Hematopoietic multipotent progenitor cell (in vitro differentiated cells): ENCODE data around the gene ANLN. TPM values are rescaled to one million over a fixed set of nuclear protein-coding genes. Genes with fewer than 3 reads are reported as not detected.
A peak's percentile ranks its signal among the peaks of the same experiment; 100 is the strongest.
"Not testable (repeated sequence)": the region's sequence is repeated elsewhere in the genome, so short reads cannot be mapped to it uniquely, and the experiment has no call there.

ENCODE experiments used
- DNase-seq, 3 donors: peaks; one replicate each; pipeline ENCODE4 v3.0.0-alpha.2; 2011 to 2015; ENCODE audit warnings: low read depth in 2 of 3, low spot score in 2 of 3
- total RNA-seq: library from RNA; depleted of rRNA; stranded (reverse); fragments of >200 nt; gene quantifications from one replicate; pipeline ENCODE4 v1.2.3, GENCODE V29; 2012

The ANLN gene
- total RNA-seq, 1 donor, result 4.3 TPM

DNA sequence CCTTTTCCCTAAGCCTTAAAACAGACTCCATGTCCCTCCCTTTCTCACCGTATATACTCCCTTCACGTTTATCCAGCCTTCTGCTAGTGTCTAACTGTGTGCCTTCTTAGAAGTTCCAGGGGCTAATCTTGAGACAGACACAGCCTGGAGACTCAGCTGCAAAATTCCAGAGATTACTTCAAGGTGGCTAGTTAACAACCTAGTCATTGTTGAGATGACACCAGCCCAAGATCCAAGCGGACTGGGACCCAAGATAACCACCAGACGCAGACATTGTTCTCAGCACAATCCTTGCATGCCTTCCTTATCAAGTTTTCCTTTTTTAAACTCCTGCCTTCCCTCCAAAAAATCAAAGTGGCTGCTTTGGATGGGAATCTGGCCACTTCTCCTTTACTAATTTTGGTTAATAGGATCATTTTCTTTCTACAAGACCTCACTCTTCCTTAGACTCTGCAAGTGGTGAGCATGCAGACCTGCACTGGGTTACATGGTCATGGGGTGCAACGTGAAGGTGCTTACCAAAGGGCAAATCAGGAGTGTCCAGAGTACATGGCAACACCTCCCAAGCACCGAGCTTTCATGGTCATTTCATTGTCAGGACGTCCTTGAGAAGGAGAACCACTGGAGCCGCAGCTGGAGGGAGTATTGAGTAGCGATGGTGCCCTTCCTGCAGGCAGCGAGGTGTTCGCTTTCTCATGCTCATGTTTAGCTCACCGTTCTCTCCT is 69.7 kb downstream of the ANLN start:
- DNase-seq, result no peak

DNA sequence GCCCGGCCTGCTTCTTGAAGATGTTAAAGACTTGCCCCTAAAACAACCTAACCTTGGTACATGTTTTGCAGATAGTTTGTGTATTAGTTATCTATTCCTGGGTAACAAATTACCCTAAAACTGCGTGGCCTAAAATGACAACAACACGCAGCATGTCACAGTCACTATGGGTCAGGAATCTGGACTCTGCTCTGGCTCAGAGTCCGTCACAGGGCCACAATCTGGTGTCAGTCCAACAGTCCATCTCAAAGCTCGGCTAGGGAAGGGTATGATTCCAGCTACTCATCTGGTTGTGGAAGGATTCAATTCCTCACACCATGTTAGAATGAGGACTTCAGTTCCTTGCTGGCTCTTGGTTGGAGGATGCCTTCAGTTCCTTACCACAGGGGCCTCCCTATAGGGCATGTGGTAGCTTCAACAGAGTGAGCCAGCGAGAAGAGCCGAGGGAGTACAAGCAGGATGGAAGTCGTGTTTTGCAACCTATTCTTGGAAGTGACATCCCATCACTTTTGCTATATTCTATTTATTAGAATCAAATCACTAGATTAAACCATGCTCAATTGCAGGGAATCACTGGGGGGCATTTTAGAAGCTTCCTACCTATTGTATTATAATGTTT is 71.3 kb downstream of the ANLN start:
- DNase-seq, result no peak

DNA sequence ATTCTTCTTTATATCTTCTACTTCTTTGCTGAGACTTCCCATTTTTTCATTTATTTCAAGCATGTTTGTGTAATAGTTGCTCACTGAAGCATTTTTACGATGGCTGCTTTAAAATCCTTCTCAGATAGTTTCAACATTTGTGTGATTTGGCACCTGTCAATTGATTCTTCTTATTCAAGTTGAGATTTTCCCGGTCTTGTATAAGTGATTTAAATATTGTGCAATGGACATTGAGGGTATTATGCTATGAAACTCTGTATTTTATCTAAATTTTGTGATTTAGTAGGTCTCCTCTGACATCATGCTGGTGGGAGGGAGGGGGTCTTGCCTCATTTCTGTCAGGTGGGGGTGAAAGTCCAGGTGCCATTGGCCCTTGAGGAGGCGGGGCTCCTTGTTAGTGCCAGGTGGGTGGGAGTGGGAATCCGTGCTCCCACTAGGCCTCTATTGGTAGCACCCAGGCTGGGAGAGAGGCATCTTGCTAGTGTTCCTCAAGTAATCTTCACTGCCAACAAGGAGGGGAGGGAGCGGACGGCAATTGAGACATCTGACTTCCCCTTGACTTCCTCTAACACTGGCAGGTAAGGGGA is 73.0 kb downstream of the ANLN start:
- DNase-seq, result no peak

DNA sequence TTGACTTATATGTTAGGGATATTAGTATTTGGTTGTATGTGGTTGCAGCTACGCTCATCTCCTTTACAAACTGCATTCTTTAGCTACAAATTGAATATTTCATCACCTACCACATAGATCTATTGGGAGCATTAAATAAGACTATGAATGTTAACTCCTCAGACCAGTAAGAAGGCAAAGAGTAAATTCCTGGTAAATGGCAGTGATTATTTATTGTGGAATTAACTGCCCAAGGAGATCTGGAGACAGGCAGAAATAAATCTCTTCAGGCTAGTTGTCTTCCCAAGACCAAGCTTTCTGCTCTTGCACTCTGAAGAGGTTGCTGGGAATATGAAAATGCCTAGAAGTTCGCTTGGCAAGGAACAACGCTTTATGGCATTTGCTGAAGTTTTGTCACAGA is 74.6 kb downstream of the ANLN start:
- no peak for DNase-seq

DNA sequence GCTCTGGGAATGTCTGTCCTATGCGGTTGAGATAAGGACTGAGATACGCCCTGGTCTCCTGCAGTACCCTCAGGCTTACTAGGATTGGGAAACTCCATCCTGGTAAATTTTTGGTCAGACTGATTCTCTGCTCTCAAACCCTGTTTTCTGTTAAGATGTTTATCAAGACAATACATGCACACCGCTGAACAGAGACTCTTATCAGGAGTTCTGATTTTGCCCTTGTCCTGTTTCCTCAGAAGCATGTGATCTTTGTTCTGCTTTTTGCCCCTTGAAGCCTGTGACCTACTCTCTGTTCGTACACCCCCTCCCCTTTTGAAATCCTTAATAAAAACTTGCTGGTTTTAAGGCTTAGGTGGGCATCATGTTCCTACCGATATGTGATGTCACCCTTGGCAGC is 76.3 kb downstream of the ANLN start:
- peak in 1 of 3 donors; percentile 26 for DNase-seq

DNA sequence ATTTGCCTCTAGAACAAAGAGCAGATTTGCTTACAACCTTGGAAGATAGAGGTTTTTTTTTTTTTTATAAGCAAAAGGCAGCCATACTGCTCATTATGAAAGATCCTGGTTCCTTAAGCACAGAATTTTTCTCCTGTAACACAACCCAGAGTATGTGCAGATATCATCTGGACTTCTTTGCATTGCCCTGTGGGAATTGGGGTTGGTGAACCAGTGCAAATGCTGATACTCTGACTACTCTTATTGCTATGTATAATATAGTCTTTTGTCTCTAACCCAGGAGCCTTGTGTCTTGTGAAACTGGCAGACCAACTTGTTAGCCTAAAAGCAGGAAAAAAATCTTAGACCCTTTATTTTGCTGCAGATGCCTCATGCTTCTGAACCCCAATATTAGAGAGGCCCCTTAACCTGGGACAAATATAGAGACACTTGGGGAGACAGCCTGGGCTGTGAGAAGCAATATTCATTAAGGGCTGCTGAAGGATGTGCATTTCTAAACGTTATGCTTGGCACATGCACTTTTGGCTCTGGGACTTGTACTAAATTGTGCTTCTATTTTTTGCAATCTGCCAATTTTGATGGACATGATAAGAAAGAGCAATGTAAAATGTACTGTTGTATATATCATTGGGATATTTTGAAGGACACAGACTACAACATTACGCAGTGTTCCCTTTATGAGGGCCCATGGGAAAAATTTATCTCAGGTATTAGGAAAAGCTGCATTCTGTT is 78.9 kb downstream of the ANLN start:
- no peak for DNase-seq

DNA sequence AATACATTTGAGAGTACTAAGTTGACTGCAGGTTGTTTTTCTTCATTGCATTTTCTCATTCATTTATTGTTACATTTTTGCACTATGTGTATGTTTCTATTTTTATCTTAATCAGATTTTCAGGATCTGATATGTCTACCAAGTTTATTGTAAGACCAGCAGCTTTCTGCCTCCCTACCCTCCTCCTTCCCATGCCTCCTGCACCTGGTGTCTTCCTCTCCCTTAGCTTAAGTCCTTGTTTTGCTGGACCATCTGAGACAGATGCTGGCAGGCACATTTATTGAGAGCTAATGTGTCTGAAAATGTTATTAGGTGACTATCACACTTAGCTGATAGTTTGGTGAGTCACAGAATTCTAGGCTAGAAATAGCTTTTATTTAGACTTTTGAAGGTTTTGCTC is 79.6 kb downstream of the ANLN start:
- DNase-seq, result no peak

DNA sequence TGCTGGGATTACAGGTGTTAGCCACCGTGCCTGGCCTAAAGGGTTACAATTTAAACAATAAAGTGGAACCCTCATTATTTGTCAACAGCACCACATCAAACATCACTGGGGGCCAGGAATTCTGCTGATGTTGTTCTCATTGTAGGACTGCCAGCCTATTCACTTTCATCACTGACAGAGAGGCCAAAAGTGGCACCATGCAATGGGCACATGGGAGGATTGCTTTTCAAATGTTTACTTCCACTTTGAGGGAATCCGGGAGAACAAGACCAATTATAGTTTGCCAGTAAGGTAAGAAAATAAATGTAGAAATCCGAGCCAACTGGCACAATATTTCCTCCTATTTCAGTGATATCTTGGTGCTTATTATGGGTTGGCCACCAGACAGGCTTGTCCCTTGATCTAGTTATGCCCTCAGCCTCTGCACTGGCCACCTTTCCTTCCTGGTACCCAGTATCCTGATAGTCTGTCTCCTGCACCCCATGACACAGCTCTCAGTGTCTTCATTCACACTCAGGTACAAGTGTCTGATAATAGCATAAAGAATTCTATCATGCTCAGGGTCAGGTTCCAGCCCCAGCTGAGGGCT is 82.6 kb downstream of the ANLN start:
- DNase-seq, result no peak

DNA sequence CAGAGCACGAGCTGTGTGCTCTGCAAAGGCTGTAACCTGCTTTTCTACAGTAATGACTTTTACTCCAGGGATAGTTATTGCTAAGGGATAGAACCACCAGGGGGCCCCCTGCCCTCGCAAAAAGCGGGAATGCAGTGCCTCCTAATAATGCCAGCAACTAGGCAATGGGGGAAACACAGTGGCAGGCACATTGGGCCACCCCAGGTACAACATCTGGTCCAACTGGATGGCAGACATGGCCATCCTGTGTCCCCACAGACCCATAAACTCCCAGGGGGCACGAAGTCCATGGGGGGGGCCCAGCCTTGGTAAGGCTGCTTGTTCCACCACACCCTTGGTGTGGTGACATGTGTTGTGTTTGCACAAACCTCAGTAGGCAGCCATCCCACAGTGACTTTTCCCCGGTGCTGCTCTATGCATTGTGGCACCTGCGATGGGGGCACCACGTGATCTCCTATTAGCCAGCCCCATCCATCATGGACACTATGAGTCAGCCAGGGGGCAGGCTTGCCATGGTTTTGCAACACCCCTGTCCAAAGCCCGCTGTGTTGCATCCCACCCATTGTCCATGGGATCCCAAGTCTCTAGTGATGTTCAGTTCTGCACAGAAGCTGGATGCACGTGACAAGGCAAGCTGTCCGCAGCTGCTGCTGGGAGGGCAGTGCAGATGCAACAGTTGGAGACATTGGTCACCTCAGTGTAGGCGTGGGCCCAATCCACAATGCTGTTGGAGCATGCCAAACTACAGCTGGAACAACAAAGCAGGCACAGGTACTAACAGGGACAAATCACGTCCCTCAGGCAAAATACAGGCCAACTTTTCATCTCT is 84.0 kb downstream of the ANLN start:
- DNase-seq, result peak in 1 of 3 donors; percentile 39

DNA sequence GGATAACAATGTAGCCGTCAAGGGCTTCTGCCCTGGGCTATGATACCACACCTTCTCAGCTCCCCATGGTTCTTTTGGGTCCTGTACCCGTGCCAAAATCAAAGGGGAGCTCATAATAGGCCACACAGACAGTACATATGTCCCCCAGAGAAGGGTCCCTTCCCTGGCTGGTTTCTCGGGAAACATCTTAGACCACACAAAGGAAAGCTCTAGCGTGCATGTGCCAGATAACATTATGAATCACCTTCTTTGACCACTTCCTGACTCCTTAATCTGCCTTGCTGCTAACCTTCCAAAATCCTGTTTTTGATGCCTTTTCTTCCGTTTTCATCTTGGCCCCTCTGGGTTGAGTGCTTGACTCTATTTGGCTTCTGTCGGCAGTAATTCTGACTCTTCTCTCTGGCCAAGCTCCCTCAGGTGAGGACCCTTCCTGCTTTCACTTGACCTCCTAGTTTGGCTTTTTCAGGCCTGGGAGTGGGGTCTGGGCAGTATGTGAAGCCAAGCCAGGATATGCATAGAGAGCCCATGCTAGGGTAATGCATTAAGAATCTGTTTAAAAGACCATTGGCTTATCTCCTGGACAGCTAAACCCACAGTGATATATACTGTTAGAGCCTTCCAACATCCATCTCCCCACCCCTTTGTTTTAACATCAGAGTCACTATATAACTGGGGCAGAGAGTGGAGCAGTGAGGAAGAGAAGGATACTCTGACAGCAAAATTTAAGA is 84.8 kb downstream of the ANLN start:
- peak in 2 of 3 donors; percentile 95 to 97 for DNase-seq

DNA sequence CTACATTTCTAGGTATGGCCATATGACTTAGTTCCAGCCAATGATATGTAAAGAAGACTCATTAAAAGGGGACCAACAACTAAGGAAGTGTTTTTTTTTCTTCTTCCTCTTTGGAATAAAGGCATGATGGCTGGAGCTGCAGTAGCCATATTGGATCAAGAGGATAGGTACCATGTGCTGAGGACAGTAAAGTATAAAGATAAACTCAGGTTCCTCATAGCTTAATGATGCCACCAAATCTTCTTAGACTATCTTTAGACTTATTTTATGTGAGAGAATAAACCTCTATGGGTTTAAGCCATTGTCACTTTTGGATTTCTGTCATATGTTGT is 85.3 kb downstream of the ANLN start:
- DNase-seq, result no peak

DNA sequence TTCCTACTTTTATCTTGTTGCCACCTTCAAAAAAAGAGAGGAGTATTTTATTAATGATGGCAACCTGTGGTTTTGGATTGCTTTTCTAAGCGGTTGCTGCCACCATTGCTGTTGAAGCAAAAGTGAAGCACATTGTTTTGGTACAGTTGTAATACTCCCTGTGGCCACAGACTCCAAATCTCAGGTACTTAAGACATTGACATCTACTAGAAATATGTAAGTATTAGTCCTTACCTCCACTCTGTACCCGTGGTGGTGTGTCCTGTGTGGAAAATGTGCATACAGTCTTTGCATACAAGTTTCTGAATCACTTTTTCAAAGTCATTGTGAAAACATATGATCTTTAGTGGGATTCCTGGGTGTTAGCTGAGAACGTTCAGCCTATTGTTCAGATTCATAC is 85.7 kb downstream of the ANLN start:
- no peak for DNase-seq

DNA sequence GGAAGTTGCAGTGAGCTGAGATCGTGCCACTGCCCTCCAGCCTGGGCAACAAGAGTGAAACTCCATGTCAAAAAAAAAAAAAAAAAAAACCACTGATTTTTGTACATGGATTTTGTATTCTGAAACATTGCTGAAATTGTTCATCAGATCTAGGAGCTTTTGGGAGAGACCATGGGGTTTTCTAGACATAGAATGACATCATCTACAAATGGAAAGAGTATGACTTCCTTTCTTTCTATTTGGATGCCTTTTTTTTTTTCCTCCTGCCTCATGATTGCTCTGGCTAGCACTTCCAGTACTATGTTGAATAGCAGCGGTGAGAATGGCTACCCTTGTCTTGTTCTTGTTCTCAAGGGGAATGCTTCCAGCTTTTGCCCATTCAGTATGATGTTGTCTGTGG is 89.1 kb downstream of the ANLN start:
- DNase-seq, result no peak

DNA sequence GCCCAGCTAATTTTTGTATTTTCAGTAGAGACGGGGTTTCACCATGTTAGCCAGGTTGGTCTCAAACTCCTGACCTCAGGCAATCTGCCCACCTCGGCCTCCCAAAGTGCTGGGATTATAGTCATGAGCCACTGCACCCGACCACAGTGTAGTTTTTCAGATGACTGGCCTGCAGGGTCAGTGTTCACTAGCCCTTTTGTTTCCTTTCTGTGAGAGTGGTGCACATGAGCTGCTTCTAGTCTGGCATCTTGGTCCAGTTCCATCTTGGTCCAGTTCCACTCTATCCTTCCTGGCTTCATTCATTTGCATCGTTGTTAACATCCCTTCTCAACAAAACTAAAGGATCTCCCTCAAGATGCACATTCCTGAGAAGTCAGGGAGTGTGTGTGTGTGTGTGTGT is 94.2 kb downstream of the ANLN start:
- DNase-seq, result not testable (repeated sequence)

DNA sequence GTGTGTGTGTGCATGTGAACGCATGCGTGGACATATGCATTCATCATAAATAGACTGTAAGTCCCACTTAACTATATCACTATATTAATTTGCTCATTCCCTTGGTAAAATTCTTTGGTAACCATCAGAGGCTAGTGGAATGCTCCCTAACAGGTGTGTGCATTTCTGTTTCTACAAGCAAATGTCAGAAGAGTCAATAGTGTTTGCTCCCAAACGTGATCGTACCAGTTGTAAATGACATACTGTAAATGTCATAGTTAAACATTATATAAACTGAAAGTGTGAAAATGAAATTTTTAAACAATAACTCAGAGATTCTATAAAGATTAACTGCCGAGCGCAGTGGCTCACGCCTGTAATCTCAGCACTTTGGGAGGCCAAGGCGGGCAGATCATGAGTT is 94.6 kb downstream of the ANLN start:
- DNase-seq, result no peak

DNA sequence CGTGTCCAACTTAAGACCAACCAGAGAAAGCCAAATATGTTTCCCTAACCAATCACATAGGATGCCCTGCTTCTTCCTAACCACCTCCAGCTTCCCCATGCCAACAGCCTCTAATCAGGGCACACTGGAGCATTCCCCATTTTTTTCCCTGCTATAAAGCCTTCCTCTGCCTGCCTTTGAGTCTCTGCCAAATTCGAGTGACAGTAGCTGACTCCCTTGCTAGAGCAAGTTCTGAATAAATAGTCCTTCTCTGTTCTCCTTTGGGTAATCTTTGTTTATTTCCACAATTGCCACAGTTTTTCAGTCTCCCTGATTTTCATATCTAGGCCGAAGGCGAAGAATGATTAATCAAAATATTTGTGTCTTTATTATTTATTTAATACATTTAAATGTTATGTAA is 96.7 kb downstream of the ANLN start:
- no peak for DNase-seq

DNA sequence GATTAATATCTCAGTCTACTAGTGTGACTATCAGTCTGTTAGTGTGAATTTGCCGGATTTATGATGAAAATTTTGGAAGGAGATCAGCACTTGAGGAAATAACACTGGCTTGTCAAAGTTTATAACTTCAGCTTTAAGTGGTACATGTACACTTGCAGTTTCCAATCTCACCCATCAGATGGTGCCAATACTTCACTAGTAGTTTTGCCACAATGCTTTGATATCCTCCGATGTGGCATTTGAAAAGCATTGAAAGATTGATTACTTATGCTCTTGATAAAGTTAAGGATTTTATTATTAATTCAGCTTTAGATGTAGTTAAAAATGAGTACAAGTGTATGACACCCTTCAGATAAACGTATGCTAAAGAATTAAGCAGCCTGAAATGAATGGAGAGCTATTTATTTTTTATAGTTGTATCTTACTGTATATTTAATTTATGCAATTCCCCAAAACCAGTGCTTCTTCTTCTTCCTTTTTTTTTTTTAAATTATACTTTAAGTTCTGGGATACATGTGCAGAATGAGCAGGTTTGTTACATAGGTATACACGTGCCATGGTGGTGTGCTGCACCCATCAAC is 98.2 kb downstream of the ANLN start:
- DNase-seq, result peak; percentile 24 to 87 (median 56)

DNA sequence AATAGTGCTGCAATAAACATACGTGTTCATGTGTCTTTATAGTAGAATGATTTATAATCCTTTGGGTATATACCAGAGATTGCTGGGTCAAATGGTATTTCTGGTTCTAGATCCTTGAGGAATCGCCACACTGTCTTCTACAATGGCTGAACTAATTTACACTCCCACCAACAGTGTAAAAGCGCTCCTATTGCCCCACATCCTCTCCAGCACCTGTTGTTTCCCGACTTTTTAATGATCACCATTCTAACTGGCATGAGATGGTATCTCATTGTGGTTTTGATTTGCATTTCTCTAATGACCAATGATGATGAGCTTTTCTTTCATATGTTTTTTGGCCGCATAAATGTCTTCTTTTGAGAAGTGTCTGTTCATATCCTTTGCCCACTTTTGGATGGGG is 99.0 kb downstream of the ANLN start:
- DNase-seq, result not testable (repeated sequence)

DNA sequence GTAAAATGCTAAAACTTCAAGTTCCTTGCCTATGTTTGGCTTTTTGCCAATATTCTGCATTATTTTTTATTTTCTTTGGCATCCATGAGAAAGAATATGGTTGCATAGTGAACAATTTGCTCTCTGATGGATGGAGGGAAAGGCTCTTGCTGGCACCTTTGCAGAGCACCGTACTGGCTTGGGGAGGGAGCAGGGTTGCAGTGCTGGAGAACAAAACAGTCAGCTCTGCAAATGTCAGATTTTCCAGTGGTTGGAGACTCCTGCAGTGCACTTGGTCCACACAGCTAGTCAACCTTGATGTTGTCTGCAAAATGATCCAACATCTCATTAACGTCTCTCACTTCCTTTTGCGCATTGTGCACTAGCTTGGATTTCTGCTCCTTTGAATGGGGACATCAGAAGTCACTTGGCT is 100.8 kb downstream of the ANLN start:
- DNase-seq, result no peak
